Activated naive CD4-positive, alpha-beta T cell treated with anti-CD3 and anti-CD28 coated beads for 36 hours (primary cell): ENCODE measurements around the gene YWHAB. TPM values are rescaled to one million over a fixed set of nuclear protein-coding genes. Genes with fewer than 3 reads are reported as not detected.

Experiments
- CTCF ChIA-PET: fragments of 350-600 bp; sonication (Branson Sonifier 250); formaldehyde crosslinking; loops from one replicate; lab custom pipeline; 2021; ENCODE audit warnings: antibody characterized with exemption; lab: Charles Lee
- DNase-seq: peaks from one replicate; pipeline ENCODE4 v3.0.0-alpha.2; 2020
- H3K27ac Mint-ChIP-seq: one replicate; pipeline ENCODE4 v1.8.0; 2021; ENCODE audit warnings: mild to moderate bottlenecking, mixed read lengths
- H3K27me3 Mint-ChIP-seq: one replicate; pipeline ENCODE4 v1.8.0; 2021; ENCODE audit warnings: low read depth, mixed read lengths
- H3K36me3 Mint-ChIP-seq: one replicate; pipeline ENCODE4 v1.8.0; 2021; ENCODE audit warnings: low read depth, mixed read lengths
- H3K4me1 Mint-ChIP-seq: one replicate; pipeline ENCODE4 v1.8.0; 2021; ENCODE audit warnings: low read depth, mixed read lengths
- H3K4me3 Mint-ChIP-seq: one replicate; pipeline ENCODE4 v1.8.0; 2021; ENCODE audit warnings: mild to moderate bottlenecking, moderate library complexity, mixed read lengths
- H3K9me3 Mint-ChIP-seq: one replicate; pipeline ENCODE4 v1.8.0; 2021; ENCODE audit warnings: mixed read lengths
- intact Hi-C: fragments of 100-400 bp; cut with micrococcal nuclease; formaldehyde crosslinking; loops from one replicate; pipeline ENCODE4 v1.15.1; 2023
- total RNA-seq, 2 experiments: library from RNA; stranded (reverse); gene quantifications; one replicate each; pipeline ENCODE4 v1.2.3, GENCODE V29; 2021

The YWHAB gene
- total RNA-seq, 2 experiments from 2014 or later = 245 to 260 TPM

DNA sequence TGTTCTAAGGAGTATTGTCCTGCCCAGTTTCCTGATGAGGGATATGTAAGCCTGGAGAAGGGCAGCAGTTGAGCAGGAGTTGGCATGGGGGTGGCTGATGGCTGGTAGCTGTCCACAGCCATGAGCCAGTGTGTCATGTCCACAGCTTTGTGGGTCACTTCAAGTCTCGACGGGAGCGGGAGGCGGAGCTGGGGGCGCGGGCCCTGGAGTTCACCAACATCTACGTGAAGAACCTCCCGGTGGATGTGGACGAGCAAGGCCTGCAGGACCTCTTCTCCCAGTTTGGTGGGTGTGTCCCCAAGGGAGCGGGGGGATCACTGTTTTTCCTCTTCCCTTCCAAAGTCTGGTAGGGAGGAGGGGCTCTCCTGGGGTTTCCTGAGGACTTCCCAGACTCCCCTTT lies 33.3 kb downstream of the YWHAB start:
- no peak for DNase-seq
- CTCF ChIA-PET = interaction anchor here (1.0 kb wide), 1 partner anchor 177 kb away, joined by 3 read pairs; no protein-coding TSS in a partner anchor
- no peaks in the 10 kb centered on the region for H3K27me3 Mint-ChIP-seq
- H3K36me3 Mint-ChIP-seq = peaks cover 38% of the 10 kb centered on the region
- intact Hi-C loops = no loop called here
- no peak overlapping the region for H3K4me3 Mint-ChIP-seq
- H3K27ac Mint-ChIP-seq = no peak overlapping the region
- H3K9me3 Mint-ChIP-seq = no peaks in the 10 kb centered on the region
- H3K4me1 Mint-ChIP-seq = peaks cover 12% of the 10 kb centered on the region

DNA sequence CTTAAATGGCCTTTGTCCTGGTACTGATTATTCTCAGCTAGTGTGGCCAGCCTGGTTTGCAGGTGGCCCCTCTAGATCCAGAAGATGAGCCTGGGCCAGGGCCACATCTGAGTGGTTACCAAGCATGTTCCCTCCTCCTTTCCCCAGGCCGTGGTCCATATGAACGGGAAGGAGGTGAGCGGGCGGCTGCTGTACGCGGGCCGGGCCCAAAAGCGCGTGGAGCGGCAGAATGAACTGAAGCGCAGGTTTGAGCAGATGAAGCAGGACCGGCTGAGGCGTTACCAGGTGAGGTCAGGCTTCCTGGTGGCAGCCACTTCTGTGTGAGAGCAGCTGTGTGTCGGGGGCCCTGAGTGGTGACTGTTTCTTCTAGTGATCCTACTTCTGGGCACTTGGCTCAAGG lies 35.9 kb downstream of the YWHAB start:
- CTCF ChIA-PET = no interaction called here
- no peak overlapping the region for H3K27ac Mint-ChIP-seq
- intact Hi-C loops = no loop called here
- no peaks in the 10 kb centered on the region for H3K27me3 Mint-ChIP-seq
- DNase-seq = no peak
- H3K36me3 Mint-ChIP-seq = peaks cover 33% of the 10 kb centered on the region
- no peaks in the 10 kb centered on the region for H3K9me3 Mint-ChIP-seq
- no peaks in the 10 kb centered on the region for H3K4me1 Mint-ChIP-seq
- H3K4me3 Mint-ChIP-seq = no peak overlapping the region

DNA sequence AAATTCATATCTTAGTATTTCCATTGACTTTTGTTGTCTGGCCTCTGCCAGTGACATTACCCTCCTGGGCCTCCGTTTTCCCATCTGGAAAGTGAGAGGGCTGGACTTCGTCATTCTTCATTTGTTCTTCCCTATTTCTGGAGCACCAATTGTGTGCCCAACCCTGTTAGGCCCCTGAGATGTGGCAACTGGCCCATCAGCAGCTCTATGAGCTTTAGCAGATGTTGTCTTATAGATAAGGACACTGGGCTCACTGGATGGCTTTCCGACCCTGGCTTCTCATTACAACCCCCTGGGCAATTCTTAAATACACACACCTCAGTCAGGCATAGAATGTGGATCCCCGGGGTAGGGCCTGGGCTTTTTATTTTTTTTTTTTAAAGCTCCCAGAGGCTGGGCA lies 39.0 kb downstream of the YWHAB start:
- CTCF ChIA-PET = interaction anchor here (0.6 kb wide), 1 partner anchor 147 kb away, joined by 3 read pairs; no protein-coding TSS in a partner anchor
- no peaks in the 10 kb centered on the region for H3K9me3 Mint-ChIP-seq
- H3K27me3 Mint-ChIP-seq = no peaks in the 10 kb centered on the region
- no peak overlapping the region for H3K27ac Mint-ChIP-seq
- intact Hi-C loops = no loop called here
- no peak overlapping the region for H3K4me3 Mint-ChIP-seq
- peaks cover 33% of the 10 kb centered on the region for H3K36me3 Mint-ChIP-seq
- H3K4me1 Mint-ChIP-seq = no peaks in the 10 kb centered on the region
- no peak for DNase-seq

- no peaks in the 10 kb centered on the region for H3K9me3 Mint-ChIP-seq
- intact Hi-C loops = no loop called here
- peaks cover 26% of the 10 kb centered on the region for H3K36me3 Mint-ChIP-seq
- H3K4me1 Mint-ChIP-seq = no peaks in the 10 kb centered on the region
- no peaks in the 10 kb centered on the region for H3K27me3 Mint-ChIP-seq
- CTCF ChIA-PET = interaction anchor here (0.6 kb wide), 1 partner anchor 242 kb away, joined by 5 read pairs; no protein-coding TSS in a partner anchor
- no peak overlapping the region for H3K27ac Mint-ChIP-seq
- no peak for DNase-seq
- no peak overlapping the region for H3K4me3 Mint-ChIP-seq
These were observed 43.1 kb downstream of the YWHAB start for GRCh38 chr20:44928595-44928994.

DNA sequence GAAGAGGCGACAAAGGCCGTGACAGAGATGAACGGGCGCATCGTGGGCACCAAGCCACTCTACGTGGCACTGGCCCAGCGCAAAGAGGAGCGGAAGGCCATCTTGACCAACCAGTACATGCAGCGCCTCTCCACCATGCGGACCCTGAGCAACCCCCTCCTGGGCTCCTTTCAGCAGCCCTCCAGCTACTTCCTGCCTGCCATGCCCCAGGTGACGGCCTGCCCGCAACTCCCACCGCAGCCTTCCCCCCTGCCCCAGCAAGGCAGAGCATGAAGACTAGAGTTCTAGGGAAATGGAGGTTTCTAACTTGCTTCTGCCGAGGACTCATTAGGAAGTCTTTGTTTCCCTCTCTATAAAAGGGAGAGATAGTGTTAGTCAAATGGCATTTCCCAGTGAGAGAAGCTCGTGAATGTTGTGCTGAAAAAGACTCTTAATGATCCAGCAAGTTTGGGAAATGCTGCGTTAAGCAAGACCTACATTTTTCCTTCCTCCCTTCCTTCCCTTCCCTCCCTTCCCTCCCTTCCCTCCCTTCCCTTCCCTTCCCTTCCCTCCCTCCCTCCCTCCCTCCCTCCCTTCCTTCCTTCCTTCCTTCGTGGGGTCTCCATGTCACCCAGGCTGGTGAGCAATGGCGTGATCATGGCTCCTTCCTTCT lies 45.1 kb downstream of the YWHAB start:
- no peak overlapping the region for H3K4me3 Mint-ChIP-seq
- H3K4me1 Mint-ChIP-seq = no peaks in the 10 kb centered on the region
- no peaks in the 10 kb centered on the region for H3K9me3 Mint-ChIP-seq
- no peak overlapping the region for H3K27ac Mint-ChIP-seq
- intact Hi-C loops = no loop called here
- CTCF ChIA-PET = no interaction called here
- DNase-seq = no peak
- no peaks in the 10 kb centered on the region for H3K27me3 Mint-ChIP-seq
- peaks cover 23% of the 10 kb centered on the region for H3K36me3 Mint-ChIP-seq

- no peaks in the 10 kb centered on the region for H3K9me3 Mint-ChIP-seq
- peaks cover 34% of the 10 kb centered on the region for H3K36me3 Mint-ChIP-seq
- intact Hi-C loops = no loop called here
- no peak overlapping the region for H3K4me3 Mint-ChIP-seq
- H3K4me1 Mint-ChIP-seq = no peaks in the 10 kb centered on the region
- DNase-seq = no peak
- H3K27me3 Mint-ChIP-seq = no peaks in the 10 kb centered on the region
- CTCF ChIA-PET = no interaction called here
- H3K27ac Mint-ChIP-seq = no peak overlapping the region
These were observed 46.4 kb downstream of the YWHAB start for GRCh38 chr20:44931911-44932310.

GRCh38 chr20:44932916-44933315 lies 47.4 kb downstream of the YWHAB start:
- intact Hi-C loops = no loop called here
- no peak overlapping the region for H3K27ac Mint-ChIP-seq
- CTCF ChIA-PET = no interaction called here
- H3K36me3 Mint-ChIP-seq = peaks cover 42% of the 10 kb centered on the region
- H3K9me3 Mint-ChIP-seq = no peaks in the 10 kb centered on the region
- DNase-seq = no peak
- H3K27me3 Mint-ChIP-seq = no peaks in the 10 kb centered on the region
- H3K4me3 Mint-ChIP-seq = no peak overlapping the region
- H3K4me1 Mint-ChIP-seq = no peaks in the 10 kb centered on the region

- CTCF ChIA-PET = interaction anchor here (0.9 to 2.1 kb wide), 2 partner anchors 11 to 74 kb away, joined by 3 to 6 read pairs; no protein-coding TSS in a partner anchor
- intact Hi-C loops = no loop called here
- Mint-ChIP-seq H3K4me3 (no peak overlapping the region), H3K4me1 (peaks cover 2% of the 10 kb centered on the region), H3K27ac (no peak overlapping the region), H3K9me3 (no peaks in the 10 kb centered on the region), H3K36me3 (peaks cover 44% of the 10 kb centered on the region), H3K27me3 (no peaks in the 10 kb centered on the region)
- DNase-seq = no peak
These were observed 51.0 kb downstream of the YWHAB start for GRCh38 chr20:44936510-44936909.

GRCh38 chr20:44938637-44939036 lies 53.1 kb downstream of the YWHAB start:
- intact Hi-C loops = no loop called here
- H3K36me3 Mint-ChIP-seq = peaks cover 49% of the 10 kb centered on the region
- no peaks in the 10 kb centered on the region for H3K27me3 Mint-ChIP-seq
- H3K9me3 Mint-ChIP-seq = no peaks in the 10 kb centered on the region
- no peak for DNase-seq
- H3K4me3 Mint-ChIP-seq = no peak overlapping the region
- H3K4me1 Mint-ChIP-seq = peaks cover 2% of the 10 kb centered on the region
- CTCF ChIA-PET = interaction anchor here (0.7 to 2.1 kb wide), 3 partner anchors 72 to 371 kb away, joined by 3 to 6 read pairs (median 4); no protein-coding TSS in a partner anchor
- H3K27ac Mint-ChIP-seq = no peak overlapping the region

DNA sequence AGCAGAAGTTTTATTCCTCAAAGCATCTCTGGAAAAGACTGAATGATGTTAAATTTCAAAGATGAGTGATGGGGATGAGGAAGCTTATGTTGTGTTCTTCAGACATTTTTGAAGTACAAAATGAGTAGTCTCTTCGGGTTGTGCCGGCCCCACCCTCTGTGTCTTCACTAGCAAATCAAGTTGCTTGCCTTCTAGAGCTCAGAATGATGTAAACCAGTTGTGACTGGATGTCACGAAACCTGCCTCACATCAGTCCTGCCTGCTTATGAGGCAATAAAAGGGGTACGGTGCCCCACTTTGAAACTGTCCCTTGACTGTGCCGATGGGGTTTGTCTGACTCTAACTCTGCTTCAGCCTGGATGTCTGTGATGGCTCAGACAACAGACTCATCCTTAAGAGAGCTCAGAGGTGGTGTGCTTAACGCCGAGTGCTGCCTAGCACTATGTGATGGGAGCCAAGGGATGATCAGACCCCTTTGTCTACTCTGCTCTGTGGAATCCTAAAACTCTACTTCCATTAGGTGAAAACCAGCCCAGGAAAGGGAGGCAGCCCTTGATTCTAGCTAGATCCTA lies 55.7 kb downstream of the YWHAB start:
- H3K36me3 Mint-ChIP-seq = peaks cover 54% of the 10 kb centered on the region
- no peak overlapping the region for H3K27ac Mint-ChIP-seq
- no peak for DNase-seq
- no peak overlapping the region for H3K4me3 Mint-ChIP-seq
- no peaks in the 10 kb centered on the region for H3K9me3 Mint-ChIP-seq
- H3K27me3 Mint-ChIP-seq = no peaks in the 10 kb centered on the region
- H3K4me1 Mint-ChIP-seq = peaks cover 2% of the 10 kb centered on the region
- CTCF ChIA-PET = interaction anchor here (2.0 kb wide), 1 partner anchor 10 kb away, joined by 7 read pairs; no protein-coding TSS in a partner anchor
- intact Hi-C loops = no loop called here

GRCh38 chr20:44942264-44942973 lies 56.9 kb downstream of the YWHAB start:
- Mint-ChIP-seq H3K9me3 (no peaks in the 10 kb centered on the region), H3K27ac (no peak overlapping the region), H3K4me3 (no peak overlapping the region), H3K36me3 (peaks cover 50% of the 10 kb centered on the region), H3K4me1 (peaks cover 2% of the 10 kb centered on the region), H3K27me3 (no peaks in the 10 kb centered on the region)
- no peak for DNase-seq
- CTCF ChIA-PET = interaction anchor here (2.0 kb wide), 1 partner anchor 9 kb away, joined by 7 read pairs; no protein-coding TSS in a partner anchor
- intact Hi-C loops = no loop called here

GRCh38 chr20:44943828-44944227 lies 58.3 kb downstream of the YWHAB start:
- no peaks in the 10 kb centered on the region for H3K9me3 Mint-ChIP-seq
- CTCF ChIA-PET = interaction anchor here (0.8 kb wide), 1 partner anchor 156 kb away, joined by 3 read pairs; no protein-coding TSS in a partner anchor
- no peak overlapping the region for H3K27ac Mint-ChIP-seq
- H3K36me3 Mint-ChIP-seq = peaks cover 51% of the 10 kb centered on the region
- no peaks in the 10 kb centered on the region for H3K27me3 Mint-ChIP-seq
- intact Hi-C loops = no loop called here
- H3K4me3 Mint-ChIP-seq = no peak overlapping the region
- peaks cover 2% of the 10 kb centered on the region for H3K4me1 Mint-ChIP-seq
- no peak for DNase-seq
